HepG2 (cell line): ENCODE data around the gene RPLP2. TPM values are rescaled to one million over a fixed set of nuclear protein-coding genes. Genes with fewer than 3 reads are reported as not detected.

Experiments used
- BHLHE40 ChIP-seq: IDR thresholded peaks from 2 replicates; pipeline ENCODE4 v1.6.1; 2011; ENCODE audit warnings: low read length, improper control_type of control experiment
- DPF2 ChIP-seq: sonication (generic); formaldehyde crosslinking; IDR thresholded peaks from 2 replicates; pipeline ENCODE4 v1.4.0; 2020; ENCODE audit warnings: mild to moderate bottlenecking, low read depth, missing genetic modification reagents, borderline replicate concordance
- KDM2A ChIP-seq: sonication (generic); formaldehyde crosslinking; IDR thresholded peaks from 2 replicates; pipeline ENCODE4 v1.4.0; 2020; ENCODE audit warnings: low read depth, missing genetic modification reagents, borderline replicate concordance
- MXD4 ChIP-seq: IDR thresholded peaks from 2 replicates; pipeline ENCODE4 v1.6.1; 2016; ENCODE audit warnings: mild to moderate bottlenecking, missing biosample characterization, missing genetic modification reagents
- RARA ChIP-seq: IDR thresholded peaks from 2 replicates; pipeline ENCODE4 v1.6.1; 2016; ENCODE audit warnings: missing genetic modification reagents, missing compliant biosample characterization
- REL ChIP-seq: sonication (generic); formaldehyde crosslinking; conservative IDR thresholded peaks from 2 replicates; pipeline ENCODE4 v1.8.0; 2022; ENCODE audit warnings: mild to moderate bottlenecking, missing genetic modification reagents, moderate library complexity
- SMARCC2 ChIP-seq: fragments of 450-650 bp; IDR thresholded peaks from 2 replicates; pipeline ENCODE4 v1.6.1; 2017; ENCODE audit warnings: antibody characterized with exemption, mild to moderate bottlenecking
- SP140L ChIP-seq: sonication (generic); formaldehyde crosslinking; IDR thresholded peaks from 2 replicates; pipeline ENCODE4 v1.4.0; 2020; ENCODE audit warnings: missing genetic modification reagents, borderline replicate concordance
- ZFP41 ChIP-seq: sonication (generic); formaldehyde crosslinking; IDR thresholded peaks from 2 replicates; pipeline ENCODE4 v1.4.0; 2020; ENCODE audit warnings: mild to moderate bottlenecking, missing genetic modification reagents, borderline replicate concordance
- ZNF230 ChIP-seq: sonication (generic); formaldehyde crosslinking; IDR thresholded peaks from 2 replicates; pipeline ENCODE4 v1.4.0; 2020; ENCODE audit warnings: mild to moderate bottlenecking, missing genetic modification reagents
- ZNF232 ChIP-seq: sonication (generic); formaldehyde crosslinking; IDR thresholded peaks from 2 replicates; pipeline ENCODE4 v1.4.0; 2020; ENCODE audit warnings: missing genetic modification reagents, borderline replicate concordance
- ZNF335 ChIP-seq: sonication (generic); formaldehyde crosslinking; IDR thresholded peaks from 2 replicates; pipeline ENCODE4 v1.4.0; 2020; ENCODE audit warnings: missing genetic modification reagents
- ZNF510 ChIP-seq: sonication (generic); formaldehyde crosslinking; IDR thresholded peaks from 2 replicates; pipeline ENCODE4 v1.4.0; 2020; ENCODE audit warnings: low read depth, mild to moderate bottlenecking, missing genetic modification reagents
- ZNF549 ChIP-seq: sonication (generic); formaldehyde crosslinking; IDR thresholded peaks from 2 replicates; pipeline ENCODE4 v1.5.0; 2020; ENCODE audit warnings: missing genetic modification reagents
- ZNF619 ChIP-seq: sonication (generic); formaldehyde crosslinking; IDR thresholded peaks from 2 replicates; pipeline ENCODE4 v1.4.0; 2020; ENCODE audit warnings: mild to moderate bottlenecking, missing genetic modification reagents
- ZNF709 ChIP-seq: sonication (generic); formaldehyde crosslinking; IDR thresholded peaks from 2 replicates; pipeline ENCODE4 v1.5.0; 2020; ENCODE audit warnings: mild to moderate bottlenecking, missing genetic modification reagents
- polyA plus RNA-seq, 8 experiments: library from polyadenylated mRNA; depleted of rRNA in 3 of 8; stranded (reverse) in 7 of 8; unstranded in 1 of 8; fragments of >200 nt; fragmentation: Illumina TruSeq in 4 of 8; extraction: Trizol in 4 of 8; gene quantifications; 2 replicates each; pipeline versions ENCODE4 v1.2.1 to v1.2.3, GENCODE V29; 2011 to 2016; ENCODE audit warnings: low read depth in 4 of 8, missing spikeins in 1 of 8, mixed read lengths in 1 of 8; ENCODE audit not compliant: insufficient read depth in 1 of 8
- total RNA-seq, 5 experiments: library from RNA; depleted of rRNA; stranded (reverse); fragments of >200 nt; fragmentation: Illumina TruSeq; extraction: Trizol; gene quantifications; 2 replicates each; pipeline ENCODE4 v1.2.3, GENCODE V29; 2016; ENCODE audit warnings: low read depth in 1 of 5
- TF ChIP-seq, protein P1 (sequence below): sonication (generic); formaldehyde crosslinking; IDR thresholded peaks from 2 replicates; pipeline ENCODE4 v1.4.0; 2020; ENCODE audit warnings: missing genetic modification reagents, borderline replicate concordance
- TF ChIP-seq, protein P2 (sequence below): sonication (generic); formaldehyde crosslinking; IDR thresholded peaks from 2 replicates; pipeline ENCODE4 v1.5.0; 2020; ENCODE audit warnings: missing genetic modification reagents
- TF ChIP-seq, protein P3 (sequence below): sonication (generic); formaldehyde crosslinking; IDR thresholded peaks from 2 replicates; pipeline ENCODE4 v1.5.1; 2020; ENCODE audit warnings: missing genetic modification reagents, mild to moderate bottlenecking, borderline replicate concordance
- TF ChIP-seq, protein P4 (sequence below): sonication (generic); formaldehyde crosslinking; IDR thresholded peaks from 2 replicates; pipeline ENCODE4 v1.8.1; 2023; ENCODE audit warnings: mild to moderate bottlenecking, missing genetic modification reagents, borderline replicate concordance
- TF ChIP-seq, protein P5 (sequence below): sonication (generic); formaldehyde crosslinking; IDR thresholded peaks from 2 replicates; pipeline ENCODE4 v1.5.0; 2020; ENCODE audit warnings: missing genetic modification reagents, mild to moderate bottlenecking, borderline replicate concordance
- TF ChIP-seq, protein P6 (sequence below): IDR thresholded peaks from 2 replicates; pipeline ENCODE4 v1.6.1; 2016; ENCODE audit warnings: low read depth, control low read depth

Gene RPLP2
- total and polyA plus RNA-seq, 2 of the 13 experiments (the other 11 are each of a cell fraction or from before 2014, with no cell fraction given) = 978 to 2,106 TPM

DNA sequence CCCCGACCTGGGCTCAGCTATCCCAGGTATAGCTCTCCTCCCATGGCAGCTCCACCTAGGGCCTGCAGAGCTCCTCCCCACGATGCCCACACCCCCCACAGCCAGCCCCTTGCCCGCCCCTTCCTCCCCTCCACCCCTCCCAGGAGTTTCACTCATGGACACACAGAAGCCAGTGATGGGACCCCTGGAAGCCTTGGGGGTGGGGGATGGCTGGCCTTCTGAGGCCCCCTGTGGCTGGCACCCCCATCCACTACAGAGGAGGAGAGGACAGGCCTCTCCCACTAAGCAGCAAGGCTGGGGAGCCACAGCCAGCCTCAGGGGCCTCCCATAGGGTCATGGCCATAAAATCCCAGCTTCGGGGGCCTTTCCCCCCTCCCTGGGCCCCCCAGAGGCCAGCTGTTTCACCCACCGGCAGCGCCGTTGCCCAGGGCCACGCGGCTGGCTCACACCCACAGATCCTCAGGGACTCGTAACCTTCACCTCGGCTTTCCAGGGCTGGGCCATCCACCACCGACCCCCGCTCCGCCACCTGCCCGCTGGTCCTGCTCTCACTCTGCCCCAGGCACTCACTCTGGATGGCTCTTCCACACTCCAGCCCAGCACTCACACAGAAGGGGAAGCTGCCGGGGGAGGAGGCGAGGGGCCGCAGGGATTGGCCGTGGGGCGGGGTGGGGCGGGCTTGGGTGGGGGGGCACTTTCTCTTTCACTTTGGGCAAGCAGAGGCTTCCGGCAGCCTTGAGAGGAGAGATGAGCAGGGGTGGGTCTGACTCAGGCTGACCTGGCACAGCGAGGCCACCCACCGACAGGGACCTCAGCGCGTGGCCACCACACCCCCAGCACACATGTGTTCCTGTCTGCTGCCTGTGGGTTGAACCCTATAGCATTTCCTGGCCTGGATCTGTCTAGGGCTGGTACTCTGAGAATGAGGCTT lies 13.9 kb upstream of the RPLP2 start (continued):
- TF ChIP-seq, protein P1, sequence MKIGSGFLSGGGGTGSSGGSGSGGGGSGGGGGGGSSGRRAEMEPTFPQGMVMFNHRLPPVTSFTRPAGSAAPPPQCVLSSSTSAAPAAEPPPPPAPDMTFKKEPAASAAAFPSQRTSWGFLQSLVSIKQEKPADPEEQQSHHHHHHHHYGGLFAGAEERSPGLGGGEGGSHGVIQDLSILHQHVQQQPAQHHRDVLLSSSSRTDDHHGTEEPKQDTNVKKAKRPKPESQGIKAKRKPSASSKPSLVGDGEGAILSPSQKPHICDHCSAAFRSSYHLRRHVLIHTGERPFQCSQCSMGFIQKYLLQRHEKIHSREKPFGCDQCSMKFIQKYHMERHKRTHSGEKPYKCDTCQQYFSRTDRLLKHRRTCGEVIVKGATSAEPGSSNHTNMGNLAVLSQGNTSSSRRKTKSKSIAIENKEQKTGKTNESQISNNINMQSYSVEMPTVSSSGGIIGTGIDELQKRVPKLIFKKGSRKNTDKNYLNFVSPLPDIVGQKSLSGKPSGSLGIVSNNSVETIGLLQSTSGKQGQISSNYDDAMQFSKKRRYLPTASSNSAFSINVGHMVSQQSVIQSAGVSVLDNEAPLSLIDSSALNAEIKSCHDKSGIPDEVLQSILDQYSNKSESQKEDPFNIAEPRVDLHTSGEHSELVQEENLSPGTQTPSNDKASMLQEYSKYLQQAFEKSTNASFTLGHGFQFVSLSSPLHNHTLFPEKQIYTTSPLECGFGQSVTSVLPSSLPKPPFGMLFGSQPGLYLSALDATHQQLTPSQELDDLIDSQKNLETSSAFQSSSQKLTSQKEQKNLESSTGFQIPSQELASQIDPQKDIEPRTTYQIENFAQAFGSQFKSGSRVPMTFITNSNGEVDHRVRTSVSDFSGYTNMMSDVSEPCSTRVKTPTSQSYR (CRISPR knock-in tag) = no peak
- TF ChIP-seq ZNF510 (no peak), KDM2A (CRISPR knock-in tag) (no peak), ZNF232 (CRISPR knock-in tag) (no peak), SMARCC2 (no peak), MXD4 (CRISPR knock-in tag) (peak; percentile 56; the same call in 1 of the 2 replicates), SP140L (CRISPR knock-in tag) (no peak), BHLHE40 (no peak), ZNF549 (CRISPR knock-in tag) (no peak), ZNF335 (0 out of 2 replicates have a peak, but pooled peaks have one; percentile 11), RARA (CRISPR knock-in tag) (no peak), ZNF619 (CRISPR knock-in tag) (no peak), ZNF230 (CRISPR knock-in tag) (no peak), ZNF709 (no peak), ZFP41 (CRISPR knock-in tag) (no peak), DPF2 (CRISPR knock-in tag) (no peak), REL (CRISPR knock-in tag) (no peak)
- TF ChIP-seq, protein P2, sequence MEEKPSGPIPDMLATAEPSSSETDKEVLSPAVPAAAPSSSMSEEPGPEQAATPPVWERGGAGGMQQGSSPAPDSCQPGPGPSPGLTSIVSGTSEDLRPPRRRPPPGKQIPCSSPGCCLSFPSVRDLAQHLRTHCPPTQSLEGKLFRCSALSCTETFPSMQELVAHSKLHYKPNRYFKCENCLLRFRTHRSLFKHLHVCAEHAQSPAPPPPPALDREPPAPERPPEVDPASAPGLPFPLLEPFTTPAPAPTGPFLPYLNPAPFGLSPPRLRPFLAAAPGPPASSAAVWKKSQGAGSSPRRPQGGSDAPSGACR (CRISPR knock-in tag) = no peak
- TF ChIP-seq, protein P3, sequence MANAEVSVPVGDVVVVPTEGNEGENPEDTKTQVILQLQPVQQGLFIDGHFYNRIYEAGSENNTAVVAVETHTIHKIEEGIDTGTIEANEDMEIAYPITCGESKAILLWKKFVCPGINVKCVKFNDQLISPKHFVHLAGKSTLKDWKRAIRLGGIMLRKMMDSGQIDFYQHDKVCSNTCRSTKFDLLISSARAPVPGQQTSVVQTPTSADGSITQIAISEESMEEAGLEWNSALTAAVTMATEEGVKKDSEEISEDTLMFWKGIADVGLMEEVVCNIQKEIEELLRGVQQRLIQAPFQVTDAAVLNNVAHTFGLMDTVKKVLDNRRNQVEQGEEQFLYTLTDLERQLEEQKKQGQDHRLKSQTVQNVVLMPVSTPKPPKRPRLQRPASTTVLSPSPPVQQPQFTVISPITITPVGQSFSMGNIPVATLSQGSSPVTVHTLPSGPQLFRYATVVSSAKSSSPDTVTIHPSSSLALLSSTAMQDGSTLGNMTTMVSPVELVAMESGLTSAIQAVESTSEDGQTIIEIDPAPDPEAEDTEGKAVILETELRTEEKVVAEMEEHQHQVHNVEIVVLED (CRISPR knock-in tag) = no peak
- TF ChIP-seq, protein P4, sequence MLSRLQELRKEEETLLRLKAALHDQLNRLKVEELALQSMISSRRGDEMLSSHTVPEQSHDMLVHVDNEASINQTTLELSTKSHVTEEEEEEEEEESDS (CRISPR knock-in tag) = no peak
- TF ChIP-seq, protein P5, sequence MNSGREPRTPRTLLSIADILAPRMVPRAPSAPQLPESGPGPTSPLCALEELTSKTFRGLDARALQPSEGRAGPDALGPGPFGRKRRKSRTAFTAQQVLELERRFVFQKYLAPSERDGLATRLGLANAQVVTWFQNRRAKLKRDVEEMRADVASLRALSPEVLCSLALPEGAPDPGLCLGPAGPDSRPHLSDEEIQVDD = no peak
- TF ChIP-seq, protein P6, sequence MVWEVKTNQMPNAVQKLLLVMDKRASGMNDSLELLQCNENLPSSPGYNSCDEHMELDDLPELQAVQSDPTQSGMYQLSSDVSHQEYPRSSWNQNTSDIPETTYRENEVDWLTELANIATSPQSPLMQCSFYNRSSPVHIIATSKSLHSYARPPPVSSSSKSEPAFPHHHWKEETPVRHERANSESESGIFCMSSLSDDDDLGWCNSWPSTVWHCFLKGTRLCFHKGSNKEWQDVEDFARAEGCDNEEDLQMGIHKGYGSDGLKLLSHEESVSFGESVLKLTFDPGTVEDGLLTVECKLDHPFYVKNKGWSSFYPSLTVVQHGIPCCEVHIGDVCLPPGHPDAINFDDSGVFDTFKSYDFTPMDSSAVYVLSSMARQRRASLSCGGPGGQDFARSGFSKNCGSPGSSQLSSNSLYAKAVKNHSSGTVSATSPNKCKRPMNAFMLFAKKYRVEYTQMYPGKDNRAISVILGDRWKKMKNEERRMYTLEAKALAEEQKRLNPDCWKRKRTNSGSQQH = no peak
